Muscle layer of colon (tissue), 2 donors: ENCODE data around the gene BID.

Experiments used
- H3K27ac ChIP-seq: one replicate; pipeline ENCODE4 v1.7.0; 2013; ENCODE audit warnings: low read depth, mild to moderate bottlenecking, low read length, moderate library complexity
- H3K27me3 ChIP-seq, 2 donors: one replicate each; pipeline ENCODE4 v1.7.0; 2013; ENCODE audit warnings: low read length in 2 of 2, mild to moderate bottlenecking in 2 of 2; ENCODE audit not compliant: insufficient read depth in 2 of 2, control insufficient read depth in 1 of 2
- H3K36me3 ChIP-seq: one replicate; pipeline ENCODE4 v1.7.0; 2013; ENCODE audit warnings: mild to moderate bottlenecking, low read length; ENCODE audit not compliant: insufficient read depth
- H3K4me1 ChIP-seq: one replicate; pipeline ENCODE4 v1.7.0; 2013; ENCODE audit warnings: mild to moderate bottlenecking, low read length; ENCODE audit not compliant: insufficient read depth
- H3K4me3 ChIP-seq, 2 donors: one replicate each; pipeline ENCODE4 v1.7.0; 2013; ENCODE audit warnings: low read length in 2 of 2, low read depth in 1 of 2, mild to moderate bottlenecking in 1 of 2, moderate library complexity in 1 of 2
- H3K9ac ChIP-seq: one replicate; pipeline ENCODE4 v1.7.0; 2013; ENCODE audit warnings: low read length
- H3K9me3 ChIP-seq: one replicate; pipeline ENCODE4 v1.7.0; 2013; ENCODE audit warnings: mild to moderate bottlenecking, low read length
- donor health status: abdominal sarcoma.
- donor health status: Adenocarcinoma of cecum.

The BID gene

DNA sequence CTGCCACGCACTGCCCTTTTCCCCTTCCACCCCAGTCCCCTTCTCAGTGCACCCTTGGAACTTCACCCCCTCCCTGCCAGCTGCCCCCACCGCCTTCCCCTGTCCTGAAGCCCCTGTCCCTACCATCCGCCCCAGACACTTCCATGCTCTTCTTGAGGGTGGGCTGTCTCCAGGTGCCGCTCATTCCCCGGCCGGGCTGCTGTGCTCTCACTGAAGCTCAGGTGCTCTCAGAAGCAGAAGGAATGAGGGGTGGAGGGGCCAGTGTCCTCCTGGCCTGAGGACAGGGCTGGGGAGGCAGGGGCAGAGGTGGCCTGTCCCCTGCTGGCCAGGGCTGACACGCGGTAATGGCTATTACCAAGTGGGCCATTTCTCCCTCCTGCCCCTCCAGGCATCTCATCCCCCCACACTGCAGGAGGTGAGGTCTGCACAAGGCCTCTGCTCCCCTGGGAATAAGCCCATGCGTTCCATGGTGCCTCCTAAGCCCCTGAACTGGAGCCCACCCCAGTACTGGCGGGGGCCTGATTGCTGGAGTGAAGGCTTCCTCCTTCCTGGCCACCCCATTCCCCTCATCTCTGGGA lies 6.6 kb upstream of the BID start:
- no peaks in the 10 kb centered on the region for H3K9me3 ChIP-seq
- H3K9ac ChIP-seq: no peak overlapping the region
- no peak overlapping the region for H3K4me3 ChIP-seq
- H3K27ac ChIP-seq: no peak overlapping the region
- peaks cover 11% of the 10 kb centered on the region for H3K4me1 ChIP-seq
- H3K27me3 ChIP-seq: no peaks in the 10 kb centered on the region
- H3K36me3 ChIP-seq: no peaks in the 10 kb centered on the region

GRCh38 chr22:17780116-17780740 lies 6.0 kb upstream of the BID start:
- Histone ChIP-seq H3K27ac (no peak overlapping the region), H3K36me3 (no peaks in the 10 kb centered on the region), H3K9me3 (no peaks in the 10 kb centered on the region), H3K9ac (no peak overlapping the region), H3K4me3 (no peak overlapping the region), H3K4me1 (peaks cover 11% of the 10 kb centered on the region), H3K27me3 (no peaks in the 10 kb centered on the region)

- no peaks in the 10 kb centered on the region for H3K36me3 ChIP-seq
- H3K4me3 ChIP-seq: no peak overlapping the region
- H3K4me1 ChIP-seq: peaks cover 17% of the 10 kb centered on the region
- H3K27me3 ChIP-seq: no peaks in the 10 kb centered on the region
- no peak overlapping the region for H3K27ac ChIP-seq
- no peaks in the 10 kb centered on the region for H3K9me3 ChIP-seq
- no peak overlapping the region for H3K9ac ChIP-seq
Observed at GRCh38 chr22:17779286-17780115, 5.2 kb upstream of the BID start.

DNA sequence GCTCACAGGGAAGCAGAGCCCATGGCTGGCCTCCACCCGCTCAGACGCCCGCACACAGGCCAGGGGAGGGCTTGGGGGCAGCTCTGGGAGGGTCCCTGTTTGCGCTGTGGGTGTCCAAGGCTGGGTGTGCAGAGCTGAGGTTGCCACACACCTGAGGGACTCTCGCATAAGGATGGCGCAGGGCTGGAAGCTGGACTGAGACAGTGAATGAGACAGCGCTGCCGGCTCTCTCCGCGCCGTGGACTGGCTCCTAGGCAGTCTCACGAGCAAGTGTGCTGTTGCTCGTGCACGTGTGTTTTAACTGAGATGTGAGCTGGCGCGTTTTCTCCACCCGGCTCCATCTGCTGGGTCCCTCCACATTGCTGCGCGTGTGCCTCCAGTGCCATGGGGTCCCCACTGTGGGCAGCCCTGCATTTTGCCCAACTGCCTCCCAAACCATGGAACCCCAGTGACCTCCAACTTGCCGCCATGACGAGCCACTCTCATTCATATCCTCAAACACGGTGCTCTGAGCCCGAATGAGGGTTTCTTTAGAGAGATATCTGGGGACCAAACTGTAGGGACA lies 4.2 kb upstream of the BID start:
- Histone ChIP-seq H3K4me1 (peaks cover 18% of the 10 kb centered on the region), H3K9me3 (no peaks in the 10 kb centered on the region), H3K4me3 (no peak overlapping the region), H3K27me3 (no peaks in the 10 kb centered on the region), H3K27ac (no peak overlapping the region), H3K36me3 (no peaks in the 10 kb centered on the region), H3K9ac (no peak overlapping the region)

DNA sequence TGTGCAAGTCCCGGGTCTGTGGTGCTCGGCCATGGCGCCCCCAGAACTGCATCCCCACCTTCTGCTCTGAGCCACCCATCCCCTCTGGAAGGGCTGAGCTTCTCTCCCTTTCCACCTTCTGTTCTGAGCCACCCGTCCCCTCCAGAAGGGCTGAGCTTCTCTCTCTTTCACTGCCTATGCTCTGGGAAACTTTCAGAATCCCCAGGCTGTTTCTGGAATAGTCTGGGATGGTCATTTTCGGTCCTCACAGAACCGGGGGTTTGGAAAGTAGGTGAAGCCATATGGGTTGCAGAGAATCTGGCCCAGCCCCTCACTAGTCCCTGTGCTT lies 3.4 kb upstream of the BID start:
- H3K36me3 ChIP-seq: no peaks in the 10 kb centered on the region
- no peak overlapping the region for H3K9ac ChIP-seq
- H3K4me1 ChIP-seq: peaks cover 18% of the 10 kb centered on the region
- H3K4me3 ChIP-seq: no peak overlapping the region
- no peaks in the 10 kb centered on the region for H3K27me3 ChIP-seq
- no peaks in the 10 kb centered on the region for H3K9me3 ChIP-seq
- H3K27ac ChIP-seq: no peak overlapping the region

- no peaks in the 10 kb centered on the region for H3K9me3 ChIP-seq
- H3K27ac ChIP-seq: no peak overlapping the region
Observed at GRCh38 chr22:17777005-17777716, 2.9 kb upstream of the BID start.

GRCh38 chr22:17775781-17776465 lies 1.7 kb upstream of the BID start:
- Histone ChIP-seq H3K27me3 (no peaks in the 10 kb centered on the region), H3K27ac (no peak overlapping the region), H3K9me3 (no peaks in the 10 kb centered on the region), H3K36me3 (no peaks in the 10 kb centered on the region), H3K4me3 (no peak overlapping the region), H3K9ac (no peak overlapping the region), H3K4me1 (peaks cover 8% of the 10 kb centered on the region)

More at GRCh38 chr22:17777005-17777716, 2.9 kb upstream of the BID start:
- no peaks in the 10 kb centered on the region for H3K27me3 ChIP-seq
- H3K4me3 ChIP-seq: no peak overlapping the region
- no peaks in the 10 kb centered on the region for H3K36me3 ChIP-seq
- H3K4me1 ChIP-seq: peaks cover 18% of the 10 kb centered on the region
- no peak overlapping the region for H3K9ac ChIP-seq

DNA sequence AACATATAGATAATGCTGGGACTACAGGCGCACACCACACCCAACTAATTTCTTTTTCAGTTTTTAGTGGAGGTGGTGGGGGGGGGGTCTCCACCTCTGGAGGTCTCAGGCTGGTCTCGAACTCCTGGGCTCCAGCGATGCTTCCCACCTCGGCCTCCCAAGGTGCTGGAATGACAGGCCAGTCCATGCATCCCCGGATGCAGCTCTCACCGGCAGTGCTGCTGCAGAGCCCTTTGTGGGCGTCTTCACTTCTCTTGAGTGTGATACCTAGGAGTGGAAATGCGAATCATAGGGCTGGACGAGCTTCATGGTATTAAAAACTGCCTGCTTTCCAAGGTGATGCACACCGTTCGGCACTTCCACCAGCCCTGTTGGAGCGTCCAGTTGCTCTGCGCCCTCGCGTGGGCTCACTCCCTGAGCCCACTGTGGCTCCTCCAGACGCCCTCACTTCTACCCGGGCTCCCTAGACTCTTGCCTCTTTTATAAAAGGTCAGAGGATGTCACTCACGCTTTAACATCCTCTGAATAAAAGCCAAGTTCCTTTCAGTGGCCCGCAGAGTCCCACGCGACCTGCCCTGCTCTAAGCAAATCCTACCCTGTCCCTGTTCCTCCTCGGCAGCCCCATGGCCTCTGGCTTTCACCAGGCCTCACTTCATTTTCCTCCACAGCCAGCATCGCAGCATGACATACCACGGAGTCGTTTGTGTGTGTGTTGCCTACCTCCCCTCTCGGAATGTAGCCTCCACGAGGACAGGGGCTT lies 837 bp upstream of the BID start:
- H3K4me1 ChIP-seq: peaks cover 6% of the 10 kb centered on the region
- H3K36me3 ChIP-seq: no peaks in the 10 kb centered on the region
- no peaks in the 10 kb centered on the region for H3K9me3 ChIP-seq
- peak overlapping the region in 1 of 2 donors; percentile 47 for H3K4me3 ChIP-seq
- no peak overlapping the region for H3K27ac ChIP-seq
- no peaks in the 10 kb centered on the region for H3K27me3 ChIP-seq
- no peak overlapping the region for H3K9ac ChIP-seq

- H3K4me3 ChIP-seq: peak overlapping the region; percentile 41 to 68
- no peaks in the 10 kb centered on the region for H3K27me3 ChIP-seq
- H3K9ac ChIP-seq: no peak overlapping the region
- H3K27ac ChIP-seq: peak overlapping the region; percentile 34
- no peaks in the 10 kb centered on the region for H3K9me3 ChIP-seq
- no peaks in the 10 kb centered on the region for H3K36me3 ChIP-seq
- H3K4me1 ChIP-seq: peaks cover 6% of the 10 kb centered on the region
Observed at GRCh38 chr22:17773606-17774205, 563 bp downstream of the BID start.

DNA sequence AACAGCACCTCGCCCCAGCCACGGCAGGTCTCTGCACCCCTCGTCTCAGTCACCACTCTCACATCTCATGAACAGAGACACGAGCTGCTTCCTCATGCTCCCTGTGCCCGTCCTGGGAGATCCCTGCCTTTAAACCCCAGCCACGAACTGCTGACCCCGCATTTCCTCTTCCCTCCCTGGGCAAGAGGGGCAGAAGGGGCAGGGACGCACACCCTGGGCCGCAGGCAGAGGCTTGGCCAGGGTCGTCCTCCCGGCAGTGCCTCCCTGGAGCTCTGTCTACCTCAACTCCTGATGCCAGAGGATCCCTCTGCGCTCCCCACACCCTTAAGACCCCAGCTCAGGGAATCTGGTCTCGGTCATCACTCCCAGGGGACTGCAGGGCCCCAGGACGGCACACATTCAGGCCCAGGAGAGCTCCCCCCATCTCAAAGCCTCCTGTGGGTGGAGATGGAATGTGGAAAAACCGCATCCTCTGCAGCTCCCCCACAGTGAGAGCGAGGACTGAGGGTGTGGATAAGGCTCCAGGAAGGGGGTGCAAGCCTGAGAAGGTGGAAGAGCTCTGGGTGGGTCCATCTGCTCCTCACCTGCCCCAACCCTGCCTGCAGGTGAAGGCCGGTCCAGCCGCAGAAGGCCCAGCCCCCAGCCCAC lies 1.2 kb downstream of the BID start:
- H3K36me3 ChIP-seq: no peaks in the 10 kb centered on the region
- H3K9ac ChIP-seq: no peak overlapping the region
- no peaks in the 10 kb centered on the region for H3K27me3 ChIP-seq
- no peak overlapping the region for H3K27ac ChIP-seq
- H3K9me3 ChIP-seq: no peaks in the 10 kb centered on the region
- peaks cover 6% of the 10 kb centered on the region for H3K4me1 ChIP-seq
- peak overlapping the region; percentile 41 to 68 for H3K4me3 ChIP-seq
